Fibroblast of lung (primary cell): ENCODE data around the gene PRPF8. TPM values are rescaled to one million over a fixed set of nuclear protein-coding genes. Genes with fewer than 3 reads are reported as not detected.

Experiments used
- DNase-seq, 2 donors: peaks; one replicate each; pipeline versions ENCODE4 v3.0.0 to v3.0.0-alpha.2; 2010; ENCODE audit warnings: low read depth in 2 of 2
- H2AFZ ChIP-seq: 2 replicates; pipeline ENCODE4 v1.5.1; 2012; ENCODE audit warnings: low read length, control low read depth, inconsistent platforms
- H3K27ac ChIP-seq: 2 replicates; pipeline ENCODE4 v1.5.1; 2011; ENCODE audit warnings: low read length, control low read depth; ENCODE audit not compliant: insufficient read depth
- H3K27me3 ChIP-seq: 2 replicates; pipeline ENCODE4 v1.5.1; 2011; ENCODE audit warnings: mild to moderate bottlenecking, low read length; ENCODE audit not compliant: control insufficient read depth, insufficient read depth
- H3K36me3 ChIP-seq: 2 replicates; pipeline ENCODE4 v1.5.1; 2011; ENCODE audit warnings: low read length; ENCODE audit not compliant: control insufficient read depth, insufficient read depth
- H3K4me1 ChIP-seq: 2 replicates; pipeline ENCODE4 v1.5.1; 2011; ENCODE audit warnings: low read length; ENCODE audit not compliant: control insufficient read depth, insufficient read depth; ENCODE audit errors: extremely low read depth
- H3K4me2 ChIP-seq: 2 replicates; pipeline ENCODE4 v1.5.1; 2011; ENCODE audit warnings: low read length, control low read depth; ENCODE audit not compliant: insufficient read depth; ENCODE audit errors: extremely low read depth
- H3K4me3 ChIP-seq, 4 experiments: fragments of 200-600 bp in 1 of 4; sonication (generic) in 1 of 4; replicated peaks in 1 of 4; 2 replicates each; pipeline ENCODE4 v1.5.1; 2011 to 2016; ENCODE audit warnings: low read length in 4 of 4, low read depth in 3 of 4, mild to moderate bottlenecking in 3 of 4, control low read depth in 2 of 4, inconsistent platforms in 1 of 4, mixed read lengths in 1 of 4; ENCODE audit not compliant: insufficient read depth in 1 of 4; ENCODE audit errors: control extremely low read depth in 1 of 4
- H3K79me2 ChIP-seq: 2 replicates; pipeline ENCODE4 v1.5.1; 2012; ENCODE audit warnings: mild to moderate bottlenecking, low read length, inconsistent platforms; ENCODE audit not compliant: control insufficient read depth, insufficient read depth
- H3K9ac ChIP-seq: 2 replicates; pipeline ENCODE4 v1.5.1; 2011; ENCODE audit warnings: mild to moderate bottlenecking, low read length, control low read depth; ENCODE audit not compliant: insufficient read depth
- H3K9me3 ChIP-seq: 2 replicates; pipeline ENCODE4 v1.5.1; 2012; ENCODE audit warnings: low read depth, low read length; ENCODE audit not compliant: control insufficient read depth, insufficient read depth
- H4K20me1 ChIP-seq: 2 replicates; pipeline ENCODE4 v1.5.1; 2011; ENCODE audit warnings: low read length; ENCODE audit not compliant: control insufficient read depth, insufficient read depth; ENCODE audit errors: extremely low read depth
- EZH2 ChIP-seq: IDR thresholded peaks from 2 replicates; pipeline ENCODE4 v1.5.1; 2012; ENCODE audit warnings: low read length, control low read depth, mild to moderate bottlenecking; ENCODE audit errors: missing control alignments
- polyA plus RNA-seq, 2 donors: library from polyadenylated mRNA; depleted of rRNA in 1 of 2; stranded (reverse) in 1 of 2; unstranded in 1 of 2; fragments of >200 nt; gene quantifications; 2 replicates each; pipeline ENCODE4 v1.2.1, GENCODE V29; 2011 to 2012; ENCODE audit warnings: missing spikeins in 1 of 2
- total RNA-seq: library from RNA; depleted of rRNA; stranded (reverse); fragments of >200 nt; gene quantifications from 2 replicates; pipeline ENCODE4 v1.2.1, GENCODE V29; 2014
- TF ChIP-seq, protein P1 (sequence below), 2 donors: IDR thresholded peaks in 1 of 2; conservative IDR thresholded peaks in 1 of 2; 1 replicate in 1 of 2; 2 replicates in 1 of 2; pipeline ENCODE4 v1.5.1; 2011 to 2012; ENCODE audit warnings: low read length in 2 of 2, control low read depth in 1 of 2, inconsistent platforms in 1 of 2, low read depth in 1 of 2, mild to moderate bottlenecking in 1 of 2

Gene PRPF8
- total and polyA plus RNA-seq, 2 donors (not counting 1 experiment from before 2014, with no cell fraction given), result 88.9 to 122 TPM

GRCh38 chr17:1714427-1714979 lies 29.8 kb upstream of the PRPF8 start:
- Histone ChIP-seq H3K4me3 (peak overlapping the region; percentile 78 to 98 (median 90)), H3K27ac (peak overlapping the region; percentile 99), H3K4me1 (peaks cover 30% of the 10 kb centered on the region), H2AFZ (no peak overlapping the region), H3K79me2 (peaks cover 41% of the 10 kb centered on the region), H3K9me3 (no peaks in the 10 kb centered on the region), H3K27me3 (no peaks in the 10 kb centered on the region), H4K20me1 (peaks cover 12% of the 10 kb centered on the region), H3K36me3 (peaks cover 25% of the 10 kb centered on the region), H3K4me2 (peak overlapping the region; percentile 92), H3K9ac (peak overlapping the region; percentile 99)
- peak; percentile 97 for DNase-seq
- no peak for TF ChIP-seq EZH2
- TF ChIP-seq, protein P1, sequence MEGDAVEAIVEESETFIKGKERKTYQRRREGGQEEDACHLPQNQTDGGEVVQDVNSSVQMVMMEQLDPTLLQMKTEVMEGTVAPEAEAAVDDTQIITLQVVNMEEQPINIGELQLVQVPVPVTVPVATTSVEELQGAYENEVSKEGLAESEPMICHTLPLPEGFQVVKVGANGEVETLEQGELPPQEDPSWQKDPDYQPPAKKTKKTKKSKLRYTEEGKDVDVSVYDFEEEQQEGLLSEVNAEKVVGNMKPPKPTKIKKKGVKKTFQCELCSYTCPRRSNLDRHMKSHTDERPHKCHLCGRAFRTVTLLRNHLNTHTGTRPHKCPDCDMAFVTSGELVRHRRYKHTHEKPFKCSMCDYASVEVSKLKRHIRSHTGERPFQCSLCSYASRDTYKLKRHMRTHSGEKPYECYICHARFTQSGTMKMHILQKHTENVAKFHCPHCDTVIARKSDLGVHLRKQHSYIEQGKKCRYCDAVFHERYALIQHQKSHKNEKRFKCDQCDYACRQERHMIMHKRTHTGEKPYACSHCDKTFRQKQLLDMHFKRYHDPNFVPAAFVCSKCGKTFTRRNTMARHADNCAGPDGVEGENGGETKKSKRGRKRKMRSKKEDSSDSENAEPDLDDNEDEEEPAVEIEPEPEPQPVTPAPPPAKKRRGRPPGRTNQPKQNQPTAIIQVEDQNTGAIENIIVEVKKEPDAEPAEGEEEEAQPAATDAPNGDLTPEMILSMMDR (conservative IDR thresholded peaks at IDR 0.05 in 1 of 2, IDR thresholded peaks at IDR 0.05 in 1 of 2; ENCODE audit: low read depth in 1 of 2, low read length in 2 of 2), result no peak

DNA sequence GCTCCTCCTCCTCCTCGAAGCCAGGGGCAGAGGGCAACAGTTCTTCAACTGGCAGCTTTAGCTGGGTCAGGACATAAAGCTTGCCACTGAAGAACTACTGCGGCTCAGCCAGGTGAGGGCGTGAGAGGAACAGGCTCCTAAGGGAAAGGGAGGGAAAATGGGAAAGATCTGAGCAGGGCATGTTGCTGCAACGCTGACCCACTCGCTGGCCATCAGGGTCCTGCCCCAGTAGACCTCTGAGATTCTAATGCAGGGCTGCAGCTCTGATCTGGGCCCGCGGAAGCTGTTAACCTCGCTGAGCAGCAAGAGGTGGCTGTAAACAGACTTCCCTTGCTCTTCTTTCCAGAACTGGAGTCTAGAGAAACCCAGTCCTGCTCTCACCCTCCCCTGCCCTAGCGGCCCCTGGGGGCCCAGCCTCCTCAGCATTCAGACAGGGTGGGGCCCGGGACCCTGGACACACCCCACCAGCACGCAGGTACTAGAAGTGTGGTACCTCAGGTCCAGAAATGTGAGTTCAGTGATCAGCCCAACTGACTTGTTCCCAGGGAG lies 29.3 kb upstream of the PRPF8 start:
- peaks cover 41% of the 10 kb centered on the region for H3K79me2 ChIP-seq

DNA sequence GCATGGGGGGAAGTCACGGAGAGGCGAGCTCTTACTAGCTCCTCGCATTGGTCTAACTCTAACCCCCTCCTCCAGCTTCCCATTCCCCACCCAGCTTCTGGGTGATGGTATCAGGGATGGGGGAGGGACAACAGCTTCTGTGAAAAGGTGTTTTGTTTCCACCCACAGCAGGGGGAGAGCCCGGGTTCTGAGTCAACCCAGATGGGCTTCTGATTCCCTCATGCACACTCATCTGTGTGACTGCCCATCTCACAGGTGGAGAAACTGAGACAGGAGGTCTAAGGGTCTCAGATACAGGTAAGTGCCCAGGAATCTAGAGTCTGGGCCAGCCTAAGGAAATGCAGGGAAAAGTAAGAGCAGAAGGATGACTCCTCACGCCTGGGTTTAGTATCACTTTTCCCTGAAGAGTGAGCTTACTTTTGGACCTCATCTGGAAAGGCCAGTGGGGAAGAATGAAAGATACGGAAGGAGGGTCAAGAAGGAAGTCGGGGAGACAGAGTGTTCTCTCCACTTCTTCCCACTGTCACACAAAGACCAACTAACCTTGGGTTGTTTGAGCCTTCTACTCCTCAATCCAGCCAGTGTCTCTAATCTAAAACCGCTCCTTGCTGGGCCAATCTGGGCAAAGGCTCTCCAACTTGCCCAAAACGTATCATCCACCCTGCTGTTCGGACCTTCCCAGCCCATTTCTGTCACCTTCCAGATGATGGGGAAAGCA lies 28.7 kb upstream of the PRPF8 start:
- H3K9me3 ChIP-seq, result no peaks in the 10 kb centered on the region
- DNase-seq, result peak in 1 of 2 donors; percentile 18
- peaks cover 25% of the 10 kb centered on the region for H3K36me3 ChIP-seq
- peak overlapping the region; percentile 92 for H3K4me2 ChIP-seq
- H2AFZ ChIP-seq, result no peak overlapping the region
- peaks cover 41% of the 10 kb centered on the region for H3K79me2 ChIP-seq
- H4K20me1 ChIP-seq, result peaks cover 12% of the 10 kb centered on the region
- H3K27me3 ChIP-seq, result no peaks in the 10 kb centered on the region
- peak overlapping the region; percentile 87 for H3K9ac ChIP-seq
- H3K27ac ChIP-seq, result peak overlapping the region; percentile 99
- peaks cover 25% of the 10 kb centered on the region for H3K4me1 ChIP-seq
- TF ChIP-seq EZH2, result no peak
- TF ChIP-seq, protein P1 (conservative IDR thresholded peaks at IDR 0.05 in 1 of 2, IDR thresholded peaks at IDR 0.05 in 1 of 2; ENCODE audit: low read depth in 1 of 2, low read length in 2 of 2), result no peak
- peak overlapping the region; percentile 72 to 98 (median 90) for H3K4me3 ChIP-seq

More for the DNA sequence above, 29.3 kb upstream of the PRPF8 start:
- H3K4me1 ChIP-seq, result peaks cover 30% of the 10 kb centered on the region
- peak overlapping the region; percentile 99 for H3K27ac ChIP-seq
- peak overlapping the region; percentile 72 to 98 (median 90) for H3K4me3 ChIP-seq
- H3K27me3 ChIP-seq, result no peaks in the 10 kb centered on the region
- peak; percentile 24 to 55 for DNase-seq
- TF ChIP-seq EZH2, result no peak
- TF ChIP-seq, protein P1 (conservative IDR thresholded peaks at IDR 0.05 in 1 of 2, IDR thresholded peaks at IDR 0.05 in 1 of 2; ENCODE audit: low read depth in 1 of 2, low read length in 2 of 2), result peak in 1 of 2 donors; percentile 47
- no peak overlapping the region for H2AFZ ChIP-seq
- peak overlapping the region; percentile 87 for H3K9ac ChIP-seq
- H3K4me2 ChIP-seq, result peak overlapping the region; percentile 92
- peaks cover 12% of the 10 kb centered on the region for H4K20me1 ChIP-seq
- peaks cover 25% of the 10 kb centered on the region for H3K36me3 ChIP-seq
- H3K9me3 ChIP-seq, result no peaks in the 10 kb centered on the region
